Transverse colon (tissue), 3 donors: ENCODE measurements around the gene CHGA.

Experiments used
- CTCF ChIP-seq, 5 experiments: fragments of 200-600 bp in 3 of 5; fragments of 450-650 bp in 2 of 5; sonication (generic) in 3 of 5; IDR thresholded peaks; 1 replicate in 2 of 5; 2 replicates in 3 of 5; pipeline ENCODE4 v1.5.1; 2016 to 2017; ENCODE audit warnings: antibody characterized with exemption in 5 of 5, inconsistent platforms in 3 of 5, mild to moderate bottlenecking in 2 of 5, moderate library complexity in 1 of 5
- EP300 ChIP-seq: sonication (generic); formaldehyde crosslinking; IDR thresholded peaks from one replicate; pipeline ENCODE4 v1.6.1; 2017; ENCODE audit warnings: antibody characterized with exemption, low read depth

- no peak for TF ChIP-seq CTCF (IDR thresholded peaks at IDR 0.05)
- TF ChIP-seq EP300: no peak
Observed at GRCh38 chr14:92951261-92951660, 28.3 kb downstream of the CHGA start.
